Measurements from ENCODE around the gene IGFLR1. TPM values are rescaled to one million over a fixed set of nuclear protein-coding genes. Genes with fewer than 3 reads are reported as not detected.

The IGFLR1 gene
- total and polyA plus RNA-seq, 9 of the 15 experiments (the other 6 are each of a cell fraction or from before 2014, with no cell fraction given) = 1.0 to 14.3 (median 4.6) TPM

GRCh38 chr19:35716801-35717664 is 25.2 kb downstream of the IGFLR1 start (continued):
- TF ChIP-seq SIRT6 (IDR thresholded peaks at IDR 0.05; ENCODE audit: low read depth, low read length) (no peak), SNIP1 (IDR thresholded peaks at IDR 0.05; ENCODE audit: low read depth) (no peak), CBFA2T2 (conservative IDR thresholded peaks at IDR 0.05) (no peak; the same call in 1 of the 2 replicates), MBD2 (IDR thresholded peaks at IDR 0.05; ENCODE audit: borderline replicate concordance, low read depth) (peak; percentile 83), MLLT1 (IDR thresholded peaks at IDR 0.05) (peak in 1 of 2 experiments; percentile 54; a peak in 2 of 4 replicates), ARHGAP35 (IDR thresholded peaks at IDR 0.05; ENCODE audit: partially characterized antibody) (no peak), ZNF395 (CRISPR knock-in tag; IDR thresholded peaks at IDR 0.05) (no peak), ZNF3 (CRISPR knock-in tag; IDR thresholded peaks at IDR 0.05) (no peak), PRDM10 (IDR thresholded peaks at IDR 0.05; ENCODE audit: partially characterized antibody) (peak; percentile 72), ZNF695 (CRISPR knock-in tag; IDR thresholded peaks at IDR 0.05) (no peak), SMC3 (conservative IDR thresholded peaks at IDR 0.05; ENCODE audit: insufficient read depth, low read depth, low read length) (peak; percentile 74), ZNF444 (CRISPR knock-in tag; IDR thresholded peaks at IDR 0.05) (no peak), KLF16 (IDR thresholded peaks at IDR 0.05) (peak; percentile 80), ZNF347 (CRISPR knock-in tag; IDR thresholded peaks at IDR 0.05; ENCODE audit: low read depth) (no peak), KLF1 (tag; IDR thresholded peaks at IDR 0.05) (peak; percentile 17; the same call in 1 of the 2 replicates), PHF8 (IDR thresholded peaks at IDR 0.05; ENCODE audit: borderline replicate concordance, low read length) (peak; percentile 66; the same call in 1 of the 2 replicates), SAFB (IDR thresholded peaks at IDR 0.05; ENCODE audit: borderline replicate concordance, low read depth, low read length) (peak; percentile 71; the same call in 1 of the 2 replicates), CREM (IDR thresholded peaks at IDR 0.05; ENCODE audit: low read depth) (peak; percentile 70; the same call in 1 of the 2 replicates), RNF219 (CRISPR knock-in tag; IDR thresholded peaks at IDR 0.05) (0 out of 2 replicates have a peak, but pooled peaks have one; percentile 50)
